Natural killer cell (primary cell): ENCODE measurements around the gene AGK. TPM values are rescaled to one million over a fixed set of nuclear protein-coding genes. Genes with fewer than 3 reads are reported as not detected.
A peak's percentile ranks its signal among the peaks of the same experiment; 100 is the strongest.

Experiments used
- ATAC-seq, 3 donors: fragments of 150-1000 bp in 2 of 3; fragments of 200-7000 bp in 1 of 3; cut with Tn5 transposase; 1 replicate in 1 of 3; 2 replicates in 2 of 3; pipeline ENCODE4 v1.10.0; 2021; ENCODE audit warnings: mild to moderate bottlenecking in 2 of 3, moderate library complexity in 2 of 3
- DNase-seq, 2 donors: peaks; one replicate each; pipeline versions ENCODE4 v3.0.0 to v3.0.0-alpha.2; 2013 to 2021; ENCODE audit warnings: mixed read lengths in 1 of 2
- H3K27ac ChIP-seq: one replicate; pipeline ENCODE4 v1.5.1; 2013; ENCODE audit warnings: mild to moderate bottlenecking, low read length
- H3K27me3 ChIP-seq: one replicate; pipeline ENCODE4 v1.6.1; 2013; ENCODE audit warnings: low read length; ENCODE audit not compliant: control insufficient read depth, insufficient read depth
- H3K36me3 ChIP-seq: one replicate; pipeline ENCODE4 v1.6.1; 2013; ENCODE audit warnings: low read length; ENCODE audit not compliant: control insufficient read depth, insufficient read depth
- H3K4me1 ChIP-seq: one replicate; pipeline ENCODE4 v1.6.1; 2013; ENCODE audit warnings: low read length; ENCODE audit not compliant: control insufficient read depth, insufficient read depth
- H3K4me3 ChIP-seq: one replicate; pipeline ENCODE4 v1.5.1; 2013; ENCODE audit warnings: low read length
- H3K9me3 ChIP-seq: one replicate; pipeline ENCODE4 v1.6.1; 2013; ENCODE audit warnings: low read length; ENCODE audit not compliant: control insufficient read depth, insufficient read depth
- H3K27ac Mint-ChIP-seq, 2 donors: one replicate each; pipeline ENCODE4 v1.8.0; 2022; ENCODE audit warnings: mild to moderate bottlenecking in 2 of 2, mixed read lengths in 2 of 2, moderate library complexity in 1 of 2
- H3K27me3 Mint-ChIP-seq, 2 donors: one replicate each; pipeline ENCODE4 v1.8.0; 2022; ENCODE audit warnings: low read depth in 2 of 2, mixed read lengths in 2 of 2
- H3K36me3 Mint-ChIP-seq: one replicate; pipeline ENCODE4 v1.8.0; 2022; ENCODE audit warnings: mixed read lengths
- H3K4me1 Mint-ChIP-seq, 2 donors: one replicate each; pipeline ENCODE4 v1.8.0; 2022; ENCODE audit warnings: mixed read lengths in 2 of 2
- H3K4me3 Mint-ChIP-seq: one replicate; pipeline ENCODE4 v1.8.0; 2022; ENCODE audit warnings: mild to moderate bottlenecking, moderate library complexity, mixed read lengths
- H3K9me3 Mint-ChIP-seq, 2 donors: one replicate each; pipeline ENCODE4 v1.8.0; 2022; ENCODE audit warnings: mixed read lengths in 2 of 2
- WGBS: methylation state at CpG from one replicate; pipeline ENCODE4 v1.1.7; 2013; ENCODE audit warnings: missing lambda C conversion rate; ENCODE audit not compliant: insufficient coverage; 5-methylcytosine and 5-hydroxymethylcytosine counted together
- intact Hi-C: fragments of 100-400 bp; cut with micrococcal nuclease; formaldehyde crosslinking; loops from one replicate; pipeline ENCODE4 v1.14.2; 2022
- total RNA-seq, 4 donors: library from RNA; stranded (reverse); fragments of 120-200 nt in 1 of 4; gene quantifications; one replicate each; pipeline versions ENCODE4 v1.2.3 to v1.2.4, GENCODE V29; 2013 to 2022
- TF ChIP-seq, protein P1 (sequence below): fragments of 200-600 bp; IDR thresholded peaks from one replicate; pipeline ENCODE4 v1.8.0; 2022; ENCODE audit warnings: antibody characterized with exemption

AGK gene
- total RNA-seq, 3 donors from 2014 or later (not counting 1 experiment from before 2014, with no cell fraction given): 70.0 to 106 (median 99.0) TPM

- peaks cover 0 to 2% of the 10 kb centered on the region in 2 donors for H3K9me3 Mint-ChIP-seq
- WGBS: 73% methylated on average over 1 of the region's 1 CpG
- Histone ChIP-seq H3K36me3 (peaks cover 22% of the 10 kb centered on the region), H3K4me1 (peaks cover 30% of the 10 kb centered on the region), H3K4me3 (no peak overlapping the region), H3K27ac (no peak overlapping the region), H3K9me3 (no peaks in the 10 kb centered on the region), H3K27me3 (no peaks in the 10 kb centered on the region)
- ATAC-seq (no peak), DNase-seq (no peak)
- intact Hi-C loops: loop anchor here (10.0 kb wide), 1 partner anchor 95 kb away; no protein-coding TSS in a partner anchor
- H3K36me3 Mint-ChIP-seq: peaks cover 15% of the 10 kb centered on the region
- H3K4me3 Mint-ChIP-seq: peak overlapping the region; percentile 30
- TF ChIP-seq, protein P1, sequence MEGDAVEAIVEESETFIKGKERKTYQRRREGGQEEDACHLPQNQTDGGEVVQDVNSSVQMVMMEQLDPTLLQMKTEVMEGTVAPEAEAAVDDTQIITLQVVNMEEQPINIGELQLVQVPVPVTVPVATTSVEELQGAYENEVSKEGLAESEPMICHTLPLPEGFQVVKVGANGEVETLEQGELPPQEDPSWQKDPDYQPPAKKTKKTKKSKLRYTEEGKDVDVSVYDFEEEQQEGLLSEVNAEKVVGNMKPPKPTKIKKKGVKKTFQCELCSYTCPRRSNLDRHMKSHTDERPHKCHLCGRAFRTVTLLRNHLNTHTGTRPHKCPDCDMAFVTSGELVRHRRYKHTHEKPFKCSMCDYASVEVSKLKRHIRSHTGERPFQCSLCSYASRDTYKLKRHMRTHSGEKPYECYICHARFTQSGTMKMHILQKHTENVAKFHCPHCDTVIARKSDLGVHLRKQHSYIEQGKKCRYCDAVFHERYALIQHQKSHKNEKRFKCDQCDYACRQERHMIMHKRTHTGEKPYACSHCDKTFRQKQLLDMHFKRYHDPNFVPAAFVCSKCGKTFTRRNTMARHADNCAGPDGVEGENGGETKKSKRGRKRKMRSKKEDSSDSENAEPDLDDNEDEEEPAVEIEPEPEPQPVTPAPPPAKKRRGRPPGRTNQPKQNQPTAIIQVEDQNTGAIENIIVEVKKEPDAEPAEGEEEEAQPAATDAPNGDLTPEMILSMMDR: no peak
- H3K27ac Mint-ChIP-seq: peak overlapping the region; percentile 80 to 97
- no peaks in the 10 kb centered on the region for H3K27me3 Mint-ChIP-seq
- H3K4me1 Mint-ChIP-seq: peaks cover 77 to 81% of the 10 kb centered on the region in 2 donors
These were observed 8.8 kb downstream of the AGK start for GRCh38 chr7:141559961-141560360.

DNA sequence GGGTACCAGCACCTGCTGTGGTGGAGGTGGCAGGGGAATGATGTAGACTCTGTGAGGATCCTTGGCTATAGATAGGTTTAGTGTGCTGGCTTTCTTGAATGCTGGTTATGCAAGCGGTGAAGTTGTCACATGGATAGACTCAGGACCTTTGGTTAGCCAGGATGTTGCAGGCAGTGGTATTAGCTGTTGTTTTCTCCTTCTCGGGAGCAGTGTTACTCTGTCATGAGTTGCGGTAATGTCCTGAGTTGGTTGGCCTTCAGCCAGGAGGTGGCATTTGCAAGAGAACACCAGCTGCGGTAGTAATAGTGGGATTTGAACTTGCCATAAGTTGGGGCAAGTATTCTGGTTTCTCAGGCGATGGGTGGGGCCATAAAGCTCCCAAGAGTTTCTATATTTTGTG is 10.8 kb downstream of the AGK start:
- H3K4me1 Mint-ChIP-seq: peaks cover 78 to 83% of the 10 kb centered on the region in 2 donors
- no peak overlapping the region for H3K4me3 ChIP-seq
- no peak overlapping the region for H3K4me3 Mint-ChIP-seq
- no peaks in the 10 kb centered on the region for H3K27me3 Mint-ChIP-seq
- H3K27ac ChIP-seq: no peak overlapping the region
- no peaks in the 10 kb centered on the region for H3K27me3 ChIP-seq
- H3K9me3 Mint-ChIP-seq: peaks cover 0 to 2% of the 10 kb centered on the region in 2 donors
- peak overlapping the region; percentile 67 to 97 for H3K27ac Mint-ChIP-seq
- H3K36me3 ChIP-seq: peaks cover 25% of the 10 kb centered on the region
- TF ChIP-seq, protein P1: no peak
- 92% methylated on average over 5 of the region's 5 CpGs for WGBS
- H3K36me3 Mint-ChIP-seq: peaks cover 31% of the 10 kb centered on the region
- ATAC-seq (no peak), DNase-seq (no peak)
- no peaks in the 10 kb centered on the region for H3K9me3 ChIP-seq
- peaks cover 30% of the 10 kb centered on the region for H3K4me1 ChIP-seq
- intact Hi-C loops: no loop called here

- Mint-ChIP-seq H3K36me3 (peaks cover 36% of the 10 kb centered on the region), H3K4me3 (no peak overlapping the region), H3K4me1 (peaks cover 78 to 79% of the 10 kb centered on the region in 2 donors), H3K27ac (no peak overlapping the region), H3K9me3 (peaks cover 0 to 2% of the 10 kb centered on the region in 2 donors), H3K27me3 (no peaks in the 10 kb centered on the region)
- no peaks in the 10 kb centered on the region for H3K27me3 ChIP-seq
- DNase-seq: no peak
- no peak overlapping the region for H3K4me3 ChIP-seq
- H3K9me3 ChIP-seq: no peaks in the 10 kb centered on the region
- whole genome bisulfite sequencing: over 99% methylated on average over 5 of the region's 5 CpGs
- ATAC-seq: no peak
- TF ChIP-seq, protein P1: no peak
- H3K27ac ChIP-seq: no peak overlapping the region
- intact Hi-C loops: no loop called here
- H3K4me1 ChIP-seq: peaks cover 26% of the 10 kb centered on the region
- peaks cover 28% of the 10 kb centered on the region for H3K36me3 ChIP-seq
These were observed 11.3 kb downstream of the AGK start for GRCh38 chr7:141562543-141562942.

DNA sequence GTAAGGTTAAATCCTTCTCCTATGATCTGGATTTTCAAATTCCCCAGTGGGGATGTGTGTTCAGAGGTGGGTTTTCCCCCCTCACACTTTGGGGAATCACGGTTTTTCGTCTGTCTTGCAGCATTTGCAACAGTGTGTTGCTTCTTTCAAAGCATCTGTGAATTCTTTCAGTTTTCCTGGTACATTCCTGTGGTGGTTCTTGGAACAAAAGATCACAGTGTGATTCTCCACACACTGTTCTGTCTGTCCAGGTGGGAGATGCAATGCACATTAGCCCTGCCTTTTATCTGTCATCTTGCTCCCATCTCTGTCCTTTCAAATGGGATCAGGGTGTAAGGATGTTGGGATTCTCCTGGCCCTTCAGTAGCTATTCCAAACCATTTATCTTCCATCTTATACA is 11.8 kb downstream of the AGK start:
- DNase-seq: no peak
- WGBS: 82% methylated on average over 2 of the region's 2 CpGs
- Histone ChIP-seq H3K27me3 (no peaks in the 10 kb centered on the region), H3K4me3 (no peak overlapping the region), H3K27ac (no peak overlapping the region), H3K9me3 (no peaks in the 10 kb centered on the region), H3K36me3 (peaks cover 32% of the 10 kb centered on the region), H3K4me1 (peaks cover 22% of the 10 kb centered on the region)
- Mint-ChIP-seq H3K27ac (peak overlapping the region; percentile 9 to 69), H3K27me3 (no peaks in the 10 kb centered on the region), H3K9me3 (peaks cover 0 to 2% of the 10 kb centered on the region in 2 donors), H3K4me3 (no peak overlapping the region), H3K36me3 (peaks cover 40% of the 10 kb centered on the region), H3K4me1 (peaks cover 74 to 78% of the 10 kb centered on the region in 2 donors)
- intact Hi-C loops: no loop called here
- ATAC-seq: no peak
- TF ChIP-seq, protein P1: no peak
